ENCODE results near the gene NOS3.

- TF ChIP-seq, protein P1, sequence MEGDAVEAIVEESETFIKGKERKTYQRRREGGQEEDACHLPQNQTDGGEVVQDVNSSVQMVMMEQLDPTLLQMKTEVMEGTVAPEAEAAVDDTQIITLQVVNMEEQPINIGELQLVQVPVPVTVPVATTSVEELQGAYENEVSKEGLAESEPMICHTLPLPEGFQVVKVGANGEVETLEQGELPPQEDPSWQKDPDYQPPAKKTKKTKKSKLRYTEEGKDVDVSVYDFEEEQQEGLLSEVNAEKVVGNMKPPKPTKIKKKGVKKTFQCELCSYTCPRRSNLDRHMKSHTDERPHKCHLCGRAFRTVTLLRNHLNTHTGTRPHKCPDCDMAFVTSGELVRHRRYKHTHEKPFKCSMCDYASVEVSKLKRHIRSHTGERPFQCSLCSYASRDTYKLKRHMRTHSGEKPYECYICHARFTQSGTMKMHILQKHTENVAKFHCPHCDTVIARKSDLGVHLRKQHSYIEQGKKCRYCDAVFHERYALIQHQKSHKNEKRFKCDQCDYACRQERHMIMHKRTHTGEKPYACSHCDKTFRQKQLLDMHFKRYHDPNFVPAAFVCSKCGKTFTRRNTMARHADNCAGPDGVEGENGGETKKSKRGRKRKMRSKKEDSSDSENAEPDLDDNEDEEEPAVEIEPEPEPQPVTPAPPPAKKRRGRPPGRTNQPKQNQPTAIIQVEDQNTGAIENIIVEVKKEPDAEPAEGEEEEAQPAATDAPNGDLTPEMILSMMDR (conservative IDR thresholded peaks at IDR 0.05): no peak
- no peak for TF ChIP-seq EZH2 (IDR thresholded peaks at IDR 0.05; ENCODE audit: low read depth)
These were observed 32.2 kb upstream of the NOS3 start for GRCh38 chr7:150958597-150958996.

Data from PC-9 (cell line).